ENCODE data around the gene DZIP1.

The DZIP1 gene

GRCh38 chr13:95544293-95544692 is 100.2 kb downstream of the DZIP1 start:
- Histone ChIP-seq H2BK12ac (ENCODE audit: low read length) (no peak overlapping the region), H3K36me3 (ENCODE audit: control insufficient read depth in 1 of 2, insufficient read depth in 2 of 2, low read length in 2 of 2) (no peaks in the 10 kb centered on the region), H3K4me1 (ENCODE audit: control insufficient read depth in 1 of 2, insufficient read depth in 2 of 2, low read length in 2 of 2) (peaks cover 2 to 3% of the 10 kb centered on the region in 2 experiments), H4K8ac (ENCODE audit: low read depth, low read length) (no peak overlapping the region), H3K27ac (ENCODE audit: low read depth, low read length) (no peak overlapping the region), H3K9me3 (ENCODE audit: insufficient read depth, low read depth, low read length) (no peaks in the 10 kb centered on the region), H3K4me2 (ENCODE audit: low read length) (no peak overlapping the region), H2AK5ac (ENCODE audit: low read length) (no peak overlapping the region), H3K79me1 (ENCODE audit: low read length) (peaks cover 1% of the 10 kb centered on the region), H3K14ac (ENCODE audit: low read length) (no peak overlapping the region), H3K79me2 (ENCODE audit: control insufficient read depth, insufficient read depth, low read length, poor library complexity) (no peaks in the 10 kb centered on the region), H3K9ac (ENCODE audit: low read length) (no peak overlapping the region), H3K23ac (ENCODE audit: low read length) (no peak overlapping the region), H2BK120ac (ENCODE audit: insufficient read depth, low read length, poor library complexity) (no peak overlapping the region), H2AFZ (ENCODE audit: insufficient read depth, low read length, poor library complexity) (no peak overlapping the region), H3K4me3 (ENCODE audit: low read depth, low read length) (no peak overlapping the region), H3K18ac (ENCODE audit: low read length) (no peak overlapping the region), H4K12ac (ENCODE audit: low read depth, low read length) (no peak overlapping the region), H2BK5ac (ENCODE audit: low read depth, low read length, poor library complexity) (no peak overlapping the region), H3K4ac (ENCODE audit: low read depth, low read length) (no peak overlapping the region), H4K91ac (ENCODE audit: low read depth, low read length) (no peak overlapping the region), H3K27me3 (ENCODE audit: insufficient read depth, low read length) (no peaks in the 10 kb centered on the region)
- DNase-seq, result no peak
- WGBS (ENCODE audit: extremely low coverage, insufficient coverage, insufficient read length), result no CpG with 5 or more reads among the region's 2 CpGs

DNA sequence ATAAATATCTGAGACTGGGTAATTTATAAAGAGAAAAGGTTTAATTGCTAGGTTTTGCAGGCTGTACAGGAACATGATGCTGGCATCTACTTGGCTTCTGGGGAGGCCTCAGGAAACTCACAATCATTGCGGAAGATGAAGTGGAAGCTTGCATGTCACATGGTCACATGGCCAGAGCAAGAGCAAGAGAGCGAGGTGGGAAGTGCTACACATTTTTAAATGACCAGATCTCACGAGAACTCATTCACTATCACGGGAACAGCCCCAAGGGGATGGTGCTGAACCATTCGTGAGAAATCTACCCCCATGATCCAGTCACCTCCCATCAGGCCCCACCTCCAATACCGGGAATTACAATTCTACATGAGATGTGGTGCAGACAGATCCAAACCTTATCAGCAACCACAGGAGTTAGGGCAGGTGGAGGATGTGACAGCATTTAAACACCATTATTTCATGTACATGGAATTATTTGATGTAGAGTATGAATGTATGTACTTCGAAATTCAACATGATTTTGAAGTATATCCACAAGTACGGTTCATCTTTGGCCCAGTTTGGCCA is 102.5 kb downstream of the DZIP1 start:
- H3K79me2 ChIP-seq (ENCODE audit: control insufficient read depth, insufficient read depth, low read length, poor library complexity), result no peaks in the 10 kb centered on the region
- H2BK12ac ChIP-seq (ENCODE audit: low read length), result no peak overlapping the region
- H3K14ac ChIP-seq (ENCODE audit: low read length), result no peak overlapping the region
- no peak overlapping the region for H3K4ac ChIP-seq (ENCODE audit: low read depth, low read length)
- no peak overlapping the region for H3K18ac ChIP-seq (ENCODE audit: low read length)
- no peak for DNase-seq
- no peak overlapping the region for H2BK5ac ChIP-seq (ENCODE audit: low read depth, low read length, poor library complexity)
- no peak overlapping the region for H3K9ac ChIP-seq (ENCODE audit: low read length)
- no peak overlapping the region for H3K4me2 ChIP-seq (ENCODE audit: low read length)
- H3K36me3 ChIP-seq (ENCODE audit: control insufficient read depth in 1 of 2, insufficient read depth in 2 of 2, low read length in 2 of 2), result no peaks in the 10 kb centered on the region
- WGBS (ENCODE audit: extremely low coverage, insufficient coverage, insufficient read length), result no CpG with 5 or more reads among the region's 8 CpGs
- H3K27me3 ChIP-seq (ENCODE audit: insufficient read depth, low read length), result no peaks in the 10 kb centered on the region
- H3K4me1 ChIP-seq (ENCODE audit: control insufficient read depth in 1 of 2, insufficient read depth in 2 of 2, low read length in 2 of 2), result peaks cover 0 to 1% of the 10 kb centered on the region in 2 experiments
- H3K9me3 ChIP-seq (ENCODE audit: insufficient read depth, low read depth, low read length), result no peaks in the 10 kb centered on the region
- H2AFZ ChIP-seq (ENCODE audit: insufficient read depth, low read length, poor library complexity), result no peak overlapping the region
- H3K27ac ChIP-seq (ENCODE audit: low read depth, low read length), result no peak overlapping the region
- no peak overlapping the region for H3K23ac ChIP-seq (ENCODE audit: low read length)
- no peak overlapping the region for H2BK120ac ChIP-seq (ENCODE audit: insufficient read depth, low read length, poor library complexity)
- H2AK5ac ChIP-seq (ENCODE audit: low read length), result no peak overlapping the region
- no peak overlapping the region for H4K8ac ChIP-seq (ENCODE audit: low read depth, low read length)
- H3K79me1 ChIP-seq (ENCODE audit: low read length), result peaks cover 1% of the 10 kb centered on the region
- no peak overlapping the region for H4K91ac ChIP-seq (ENCODE audit: low read depth, low read length)
- no peak overlapping the region for H4K12ac ChIP-seq (ENCODE audit: low read depth, low read length)
- no peak overlapping the region for H3K4me3 ChIP-seq (ENCODE audit: low read depth, low read length)

DNA sequence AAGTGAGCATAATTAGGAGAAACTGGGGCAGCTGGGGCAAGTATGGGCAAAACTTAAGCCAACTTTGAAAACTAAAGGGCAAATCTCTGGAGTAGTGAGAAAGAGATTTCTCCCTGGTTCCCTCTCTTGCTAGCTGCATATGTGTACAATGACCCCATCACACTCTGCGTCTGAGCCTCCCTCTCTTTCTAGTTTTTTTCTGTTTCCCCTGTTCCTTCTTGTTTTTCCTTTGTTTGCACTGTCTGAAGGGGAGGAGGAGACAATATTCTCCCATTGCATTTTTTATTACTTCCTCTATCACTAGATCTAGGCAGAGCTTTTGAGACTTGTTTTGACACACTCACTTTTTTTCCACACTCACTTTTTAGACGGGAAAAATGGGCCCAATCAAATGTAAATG is 103.2 kb downstream of the DZIP1 start:
- no peak overlapping the region for H3K4me2 ChIP-seq (ENCODE audit: low read length)
- no peak overlapping the region for H2BK120ac ChIP-seq (ENCODE audit: insufficient read depth, low read length, poor library complexity)
- H3K27ac ChIP-seq (ENCODE audit: low read depth, low read length), result no peak overlapping the region
- H3K9ac ChIP-seq (ENCODE audit: low read length), result no peak overlapping the region
- H3K79me2 ChIP-seq (ENCODE audit: control insufficient read depth, insufficient read depth, low read length, poor library complexity), result no peaks in the 10 kb centered on the region
- no peak overlapping the region for H3K14ac ChIP-seq (ENCODE audit: low read length)
- H4K91ac ChIP-seq (ENCODE audit: low read depth, low read length), result no peak overlapping the region
- no peak overlapping the region for H4K12ac ChIP-seq (ENCODE audit: low read depth, low read length)
- no peaks in the 10 kb centered on the region for H3K36me3 ChIP-seq (ENCODE audit: control insufficient read depth in 1 of 2, insufficient read depth in 2 of 2, low read length in 2 of 2)
- no peak overlapping the region for H2BK12ac ChIP-seq (ENCODE audit: low read length)
- H2BK5ac ChIP-seq (ENCODE audit: low read depth, low read length, poor library complexity), result no peak overlapping the region
- no peak overlapping the region for H3K23ac ChIP-seq (ENCODE audit: low read length)
- H3K4ac ChIP-seq (ENCODE audit: low read depth, low read length), result no peak overlapping the region
- DNase-seq, result no peak
- no peak overlapping the region for H4K8ac ChIP-seq (ENCODE audit: low read depth, low read length)
- H3K18ac ChIP-seq (ENCODE audit: low read length), result no peak overlapping the region
- no peak overlapping the region for H3K4me3 ChIP-seq (ENCODE audit: low read depth, low read length)
- WGBS (ENCODE audit: extremely low coverage, insufficient coverage, insufficient read length), result no CpG with 5 or more reads among the region's 2 CpGs
- H3K4me1 ChIP-seq (ENCODE audit: control insufficient read depth in 1 of 2, insufficient read depth in 2 of 2, low read length in 2 of 2), result no peaks in the 10 kb centered on the region
- no peaks in the 10 kb centered on the region for H3K27me3 ChIP-seq (ENCODE audit: insufficient read depth, low read length)
- H2AK5ac ChIP-seq (ENCODE audit: low read length), result no peak overlapping the region
- H3K79me1 ChIP-seq (ENCODE audit: low read length), result no peaks in the 10 kb centered on the region
- H3K9me3 ChIP-seq (ENCODE audit: insufficient read depth, low read depth, low read length), result no peaks in the 10 kb centered on the region
- H2AFZ ChIP-seq (ENCODE audit: insufficient read depth, low read length, poor library complexity), result no peak overlapping the region

DNA sequence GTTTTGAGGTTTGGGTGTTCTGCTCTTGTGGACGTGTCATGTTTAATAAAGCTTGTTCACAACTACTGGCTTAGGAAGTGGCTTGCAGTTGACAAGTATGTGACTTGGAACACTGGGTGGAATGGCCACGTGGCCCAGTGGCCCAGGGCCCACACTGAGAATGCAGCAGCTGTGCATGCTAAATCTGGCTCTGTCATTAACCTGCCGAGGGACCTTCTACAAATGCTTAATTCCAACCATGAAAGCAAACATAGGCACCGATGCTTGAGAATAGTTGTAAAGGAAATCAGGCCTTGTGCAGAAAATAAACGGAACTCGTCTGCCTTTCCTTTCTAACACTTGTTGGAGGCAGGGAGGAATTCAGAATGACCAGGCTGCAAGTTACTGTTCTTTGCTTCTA is 103.6 kb downstream of the DZIP1 start:
- Histone ChIP-seq H4K8ac (ENCODE audit: low read depth, low read length) (no peak overlapping the region), H3K79me2 (ENCODE audit: control insufficient read depth, insufficient read depth, low read length, poor library complexity) (no peaks in the 10 kb centered on the region), H3K9ac (ENCODE audit: low read length) (no peak overlapping the region), H3K79me1 (ENCODE audit: low read length) (no peaks in the 10 kb centered on the region), H3K4me1 (ENCODE audit: control insufficient read depth in 1 of 2, insufficient read depth in 2 of 2, low read length in 2 of 2) (no peaks in the 10 kb centered on the region), H3K27me3 (ENCODE audit: insufficient read depth, low read length) (no peaks in the 10 kb centered on the region), H3K36me3 (ENCODE audit: control insufficient read depth in 1 of 2, insufficient read depth in 2 of 2, low read length in 2 of 2) (no peaks in the 10 kb centered on the region), H3K4me2 (ENCODE audit: low read length) (no peak overlapping the region), H4K91ac (ENCODE audit: low read depth, low read length) (no peak overlapping the region), H3K9me3 (ENCODE audit: insufficient read depth, low read depth, low read length) (no peaks in the 10 kb centered on the region), H3K14ac (ENCODE audit: low read length) (no peak overlapping the region), H2AFZ (ENCODE audit: insufficient read depth, low read length, poor library complexity) (no peak overlapping the region), H3K27ac (ENCODE audit: low read depth, low read length) (no peak overlapping the region), H3K4ac (ENCODE audit: low read depth, low read length) (no peak overlapping the region), H3K23ac (ENCODE audit: low read length) (no peak overlapping the region), H2BK120ac (ENCODE audit: insufficient read depth, low read length, poor library complexity) (no peak overlapping the region), H3K4me3 (ENCODE audit: low read depth, low read length) (no peak overlapping the region), H2AK5ac (ENCODE audit: low read length) (no peak overlapping the region), H2BK12ac (ENCODE audit: low read length) (no peak overlapping the region), H4K12ac (ENCODE audit: low read depth, low read length) (no peak overlapping the region), H3K18ac (ENCODE audit: low read length) (no peak overlapping the region), H2BK5ac (ENCODE audit: low read depth, low read length, poor library complexity) (no peak overlapping the region)
- WGBS (ENCODE audit: extremely low coverage, insufficient coverage, insufficient read length), result no CpG with 5 or more reads among the region's 6 CpGs
- DNase-seq, result no peak

Data from trophoblast cell (in vitro differentiated cells and primary cell).